Right lung (tissue), 5 donors: ENCODE measurements around the gene CCDC9B. TPM values are rescaled to one million over a fixed set of nuclear protein-coding genes. Genes with fewer than 3 reads are reported as not detected.
A peak's percentile ranks its signal among the peaks of the same experiment; 100 is the strongest.

Source experiments
- DNase-seq, 2 donors: peaks; one replicate each; pipeline ENCODE4 v3.0.0-alpha.2; 2013
- polyA plus RNA-seq, 5 donors: library from polyadenylated mRNA; unstranded; fragments of 120-200 nt; gene quantifications; one replicate each; pipeline versions ENCODE4 v1.2.1 to v1.2.3, GENCODE V29; 2013; ENCODE audit warnings: inconsistent platforms in 1 of 5, low replicate concordance in 1 of 5; ENCODE audit not compliant: insufficient read length in 5 of 5, insufficient read depth in 1 of 5

CCDC9B gene
- polyA plus RNA-seq, 5 donors = 5.1 to 9.7 (median 6.2) TPM

DNA sequence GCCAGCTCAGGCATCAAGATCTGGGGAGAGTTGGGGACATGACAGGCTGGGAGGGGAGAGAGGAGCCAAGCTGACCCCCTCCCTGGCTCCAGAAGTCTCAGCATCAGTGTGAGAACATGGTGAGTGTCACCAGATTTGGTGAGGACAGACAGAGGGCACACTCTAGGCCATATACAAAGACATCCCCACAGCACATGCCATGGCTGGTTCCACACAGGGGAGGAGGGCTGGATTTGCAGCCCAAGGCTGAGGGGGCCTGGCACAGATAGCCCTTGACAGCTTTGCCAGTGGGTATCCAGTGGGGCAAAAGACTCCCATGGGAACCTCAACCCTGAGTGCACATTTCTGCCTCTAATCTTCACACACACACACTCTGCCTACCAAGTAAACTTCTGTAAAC lies 47.7 kb downstream of the CCDC9B start:
- no peak for DNase-seq

DNA sequence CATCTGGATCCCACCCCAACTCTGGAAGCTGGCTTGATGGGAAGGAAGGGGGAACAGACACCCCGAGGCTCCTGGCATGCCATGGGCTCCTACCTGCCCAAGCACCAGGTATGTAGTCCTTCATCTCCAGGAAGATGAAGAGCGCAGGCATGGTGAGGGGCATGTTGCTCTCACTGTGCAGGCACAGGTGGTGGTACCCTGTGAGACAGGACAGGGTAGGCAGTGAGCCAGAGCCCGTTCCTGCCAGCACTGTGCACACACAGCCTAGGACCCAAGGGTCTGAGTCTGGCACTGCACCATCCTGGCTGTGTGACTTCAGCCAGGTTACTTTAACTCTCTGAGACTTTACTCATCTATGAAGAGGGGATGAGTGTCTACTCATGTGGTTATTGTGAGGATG lies 48.5 kb downstream of the CCDC9B start:
- no peak for DNase-seq

GRCh38 chr15:40290918-40291574 lies 49.7 kb downstream of the CCDC9B start:
- DNase-seq = peak in 1 of 2 donors; percentile 47

GRCh38 chr15:40290545-40290917 lies 50.2 kb downstream of the CCDC9B start:
- no peak for DNase-seq

DNA sequence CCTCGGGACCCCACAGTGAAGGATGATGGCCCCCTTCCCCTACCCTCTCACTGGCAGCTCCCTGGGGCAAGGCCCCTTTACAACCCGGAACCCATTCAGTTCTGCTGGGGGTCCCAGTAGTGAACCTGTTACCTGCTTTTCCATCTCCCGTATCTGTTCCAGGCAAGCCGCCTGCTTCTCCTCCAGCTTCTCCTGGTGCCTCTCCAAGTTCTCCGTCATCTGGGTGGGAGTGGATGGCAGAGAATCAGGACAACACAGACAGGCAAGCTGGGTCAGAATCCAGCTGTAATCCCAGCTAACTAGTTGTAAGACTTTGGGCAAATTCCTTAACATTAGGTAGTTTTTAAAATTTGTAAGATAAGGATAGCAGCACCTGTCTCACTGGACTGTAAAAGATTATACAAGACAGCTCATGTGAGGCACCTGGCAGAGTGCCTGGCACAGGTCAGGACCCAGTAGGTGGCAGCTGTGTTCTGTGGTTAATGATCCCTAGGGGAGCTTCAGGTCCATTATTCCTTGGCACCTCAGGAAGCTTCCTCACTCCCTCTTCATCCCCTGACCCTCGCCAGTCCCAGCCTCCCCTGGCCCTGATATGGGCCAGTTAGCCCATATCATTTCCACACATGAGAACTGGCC lies 51.5 kb downstream of the CCDC9B start:
- no peak for DNase-seq

GRCh38 chr15:40287968-40288367 lies 52.8 kb downstream of the CCDC9B start:
- DNase-seq = no peak

DNA sequence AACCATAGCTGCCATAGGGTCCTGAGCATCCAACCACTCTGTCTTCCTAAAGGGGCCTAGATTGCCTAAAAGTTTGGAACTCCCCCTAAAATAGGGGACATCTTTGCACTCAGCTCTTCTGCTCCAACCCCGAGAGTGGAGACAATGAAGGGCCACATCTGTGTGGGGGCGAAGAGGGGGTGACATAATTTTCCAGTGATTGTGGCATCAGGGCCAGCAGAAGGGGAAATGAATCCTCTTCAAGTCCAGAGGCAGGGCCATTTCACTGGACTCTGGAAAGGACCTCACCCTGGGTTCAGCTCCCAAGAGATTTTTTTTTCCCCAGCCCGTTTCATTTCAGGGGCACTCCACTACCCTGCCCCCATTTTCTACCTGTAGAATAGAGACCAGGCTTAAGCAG lies 53.2 kb downstream of the CCDC9B start:
- DNase-seq = no peak

DNA sequence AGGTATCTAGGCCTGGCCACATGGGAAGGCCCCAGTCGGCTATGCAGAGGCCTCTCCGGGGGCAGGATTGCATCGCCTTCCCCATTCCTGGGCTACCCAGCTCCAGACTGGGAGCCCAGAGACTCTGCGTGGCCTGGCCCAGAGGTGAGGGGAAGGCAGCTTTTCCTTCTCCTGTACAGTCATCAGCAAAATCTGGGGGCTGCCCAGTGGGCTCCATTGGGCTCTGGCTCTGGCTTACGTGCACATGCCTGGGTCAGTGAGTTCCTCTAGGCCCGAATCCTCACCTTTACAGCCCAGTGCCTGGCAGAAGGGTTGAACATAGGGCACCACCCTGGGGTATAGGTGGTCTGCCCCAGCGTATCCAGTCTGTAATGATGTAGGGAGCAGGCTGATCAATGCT lies 53.9 kb downstream of the CCDC9B start:
- DNase-seq = no peak

DNA sequence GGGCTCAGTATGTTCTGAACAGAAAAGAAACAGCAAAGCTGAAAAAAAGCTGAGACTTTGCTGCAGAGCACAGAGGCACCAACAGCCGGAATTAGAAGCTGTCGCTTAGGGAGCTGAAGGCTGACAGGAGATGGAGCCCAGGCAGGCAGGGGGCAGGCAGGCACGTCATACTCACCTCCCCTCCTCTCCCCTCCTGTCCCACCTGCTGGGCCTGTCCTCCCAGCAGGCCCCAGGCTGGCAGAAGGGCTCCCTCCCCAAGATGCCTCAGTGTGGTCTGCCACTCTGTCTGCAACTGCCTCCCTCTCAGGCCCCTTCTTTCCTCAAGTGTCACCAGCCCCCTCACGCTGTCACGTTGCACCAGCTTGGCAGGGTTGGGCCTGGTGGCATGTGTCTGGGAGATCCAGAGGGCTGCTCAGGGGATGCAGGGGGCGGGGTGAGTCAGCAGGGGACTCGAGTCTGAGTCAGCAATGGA lies 54.6 kb downstream of the CCDC9B start:
- DNase-seq = no peak

DNA sequence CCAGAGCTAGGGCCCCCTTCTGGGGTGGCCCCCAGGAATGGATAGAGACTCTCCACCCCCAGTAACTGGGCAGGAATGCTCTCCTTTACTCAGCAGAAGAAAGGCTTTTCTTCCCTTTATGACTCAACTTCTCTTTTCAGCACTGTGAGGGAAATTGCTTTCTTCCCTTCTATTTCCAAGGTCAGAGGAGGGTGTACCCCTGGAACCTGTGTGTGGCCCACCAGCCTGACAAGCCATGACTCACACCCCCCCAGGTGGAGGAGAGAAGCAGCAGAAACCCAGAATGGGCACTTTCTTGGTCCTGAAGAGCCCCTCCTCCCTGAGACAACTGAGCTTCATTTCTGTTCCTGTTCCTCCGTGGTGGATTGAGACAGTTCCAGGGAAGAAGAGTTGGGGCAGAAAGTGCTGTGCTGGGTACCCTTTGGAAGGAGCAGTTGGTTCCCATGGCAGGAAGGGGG lies 55.2 kb downstream of the CCDC9B start:
- no peak for DNase-seq

- DNase-seq = peak; percentile 65 to 77
Measured at GRCh38 chr15:40285151-40285550, 55.6 kb downstream of the CCDC9B start.

GRCh38 chr15:40283615-40284300 lies 57.0 kb downstream of the CCDC9B start:
- DNase-seq = no peak

- no peak for DNase-seq
Measured at GRCh38 chr15:40282869-40283614, 57.7 kb downstream of the CCDC9B start, which contains the start of gene ANKRD63. ANKRD63 (minus strand) TSS chr15:40283064; CDS start chr15:40282586, 478 bp downstream.

GRCh38 chr15:40282147-40282868 lies 58.4 kb downstream of the CCDC9B start:
- no peak for DNase-seq

DNA sequence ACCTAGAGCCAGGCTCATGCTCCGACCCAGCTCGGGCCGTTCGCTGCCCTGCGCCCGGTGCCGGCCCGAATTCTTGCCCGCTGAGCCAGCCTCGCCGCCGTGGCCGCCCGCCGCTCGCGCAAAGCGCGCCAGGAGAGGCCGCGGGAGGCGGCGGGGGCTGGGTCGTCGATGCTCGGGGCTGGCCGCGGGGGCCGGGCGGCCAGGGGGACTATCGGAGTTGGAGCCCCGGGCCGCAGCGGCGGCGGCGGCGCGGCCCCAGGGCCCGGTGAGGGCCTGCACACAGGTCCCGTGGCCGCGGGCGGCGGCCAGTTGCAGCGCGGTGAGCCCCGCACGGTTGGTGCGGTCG lies 59.0 kb downstream of the CCDC9B start:
- DNase-seq = no peak

Other genes starting within 250 kb of the CCDC9B start
- gene BMF, start 232.1 kb downstream of the CCDC9B start, polyA plus RNA-seq = 10 to 100 TPM; 43.9 to 55.6 (median 44.3) TPM
- gene BUB1B, start 179.9 kb downstream of the CCDC9B start, polyA plus RNA-seq = 10 to 100 TPM; 19.0 to 58.1 (median 38.9) TPM
- gene PAK6, start 101.9 kb downstream of the CCDC9B start, polyA plus RNA-seq = 1 to 10 TPM; 4.8 to 8.8 (median 6.0) TPM
- gene ANKRD63, start 57.9 kb downstream of the CCDC9B start, polyA plus RNA-seq = not detected
- 10 to 100 TPM; 10.1 to 20.7 (median 16.4) TPM for gene PLCB2, start 33.0 kb downstream of the CCDC9B start, polyA plus RNA-seq
- gene INAFM2, start 17.2 kb downstream of the CCDC9B start, polyA plus RNA-seq = 10 to 100 TPM; 20.8 to 26.1 (median 22.0) TPM
- 1 to 10 TPM in 1 of 5 donors, not detected in 4; 1.8 TPM for gene PHGR1, start 10.1 kb upstream of the CCDC9B start, polyA plus RNA-seq
- 1 to 10 TPM; 1.1 to 3.3 (median 1.4) TPM for gene DISP2, start 17.3 kb upstream of the CCDC9B start, polyA plus RNA-seq
- gene KNSTRN, start 41.8 kb upstream of the CCDC9B start, polyA plus RNA-seq = 10 to 100 TPM; 22.7 to 48.8 (median 33.0) TPM
- 100 to 1,000 TPM in 3 of 5 donors, 10 to 100 TPM in 2; 87.7 to 120 (median 113) TPM for gene IVD, start 64.9 kb upstream of the CCDC9B start, polyA plus RNA-seq
- 10 to 100 TPM; 10.4 to 16.6 (median 13.5) TPM for gene BAHD1, start 100.0 kb upstream of the CCDC9B start, polyA plus RNA-seq
- gene CHST14, start 130.0 kb upstream of the CCDC9B start, polyA plus RNA-seq = 10 to 100 TPM; 31.6 to 48.8 (median 39.3) TPM
- 10 to 100 TPM; 24.9 to 31.4 (median 25.7) TPM for gene CCDC32, start 224.1 kb upstream of the CCDC9B start, polyA plus RNA-seq
- gene RPUSD2, start 228.4 kb upstream of the CCDC9B start, polyA plus RNA-seq = 10 to 100 TPM in 1 of 5 donors, 1 to 10 TPM in 4; 6.3 to 11.1 (median 7.9) TPM